Natural killer cell (primary cell): ENCODE data around the gene CHD6. TPM values are rescaled to one million over a fixed set of nuclear protein-coding genes. Genes with fewer than 3 reads are reported as not detected.

ENCODE experiments used
- ATAC-seq, 3 donors: fragments of 150-1000 bp in 2 of 3; fragments of 200-7000 bp in 1 of 3; cut with Tn5 transposase; 1 replicate in 1 of 3; 2 replicates in 2 of 3; pipeline ENCODE4 v1.10.0; 2021; ENCODE audit warnings: mild to moderate bottlenecking in 2 of 3, moderate library complexity in 2 of 3
- DNase-seq, 2 donors: peaks; one replicate each; pipeline versions ENCODE4 v3.0.0 to v3.0.0-alpha.2; 2013 to 2021; ENCODE audit warnings: mixed read lengths in 1 of 2
- H3K27ac ChIP-seq: one replicate; pipeline ENCODE4 v1.5.1; 2013; ENCODE audit warnings: mild to moderate bottlenecking, low read length
- H3K27me3 ChIP-seq: one replicate; pipeline ENCODE4 v1.6.1; 2013; ENCODE audit warnings: low read length; ENCODE audit not compliant: control insufficient read depth, insufficient read depth
- H3K36me3 ChIP-seq: one replicate; pipeline ENCODE4 v1.6.1; 2013; ENCODE audit warnings: low read length; ENCODE audit not compliant: control insufficient read depth, insufficient read depth
- H3K4me1 ChIP-seq: one replicate; pipeline ENCODE4 v1.6.1; 2013; ENCODE audit warnings: low read length; ENCODE audit not compliant: control insufficient read depth, insufficient read depth
- H3K4me3 ChIP-seq: one replicate; pipeline ENCODE4 v1.5.1; 2013; ENCODE audit warnings: low read length
- H3K9me3 ChIP-seq: one replicate; pipeline ENCODE4 v1.6.1; 2013; ENCODE audit warnings: low read length; ENCODE audit not compliant: control insufficient read depth, insufficient read depth
- H3K27ac Mint-ChIP-seq, 2 donors: one replicate each; pipeline ENCODE4 v1.8.0; 2022; ENCODE audit warnings: mild to moderate bottlenecking in 2 of 2, mixed read lengths in 2 of 2, moderate library complexity in 1 of 2
- H3K27me3 Mint-ChIP-seq, 2 donors: one replicate each; pipeline ENCODE4 v1.8.0; 2022; ENCODE audit warnings: low read depth in 2 of 2, mixed read lengths in 2 of 2
- H3K36me3 Mint-ChIP-seq: one replicate; pipeline ENCODE4 v1.8.0; 2022; ENCODE audit warnings: mixed read lengths
- H3K4me1 Mint-ChIP-seq, 2 donors: one replicate each; pipeline ENCODE4 v1.8.0; 2022; ENCODE audit warnings: mixed read lengths in 2 of 2
- H3K4me3 Mint-ChIP-seq: one replicate; pipeline ENCODE4 v1.8.0; 2022; ENCODE audit warnings: mild to moderate bottlenecking, moderate library complexity, mixed read lengths
- H3K9me3 Mint-ChIP-seq, 2 donors: one replicate each; pipeline ENCODE4 v1.8.0; 2022; ENCODE audit warnings: mixed read lengths in 2 of 2
- WGBS: methylation state at CpG from one replicate; pipeline ENCODE4 v1.1.7; 2013; ENCODE audit warnings: missing lambda C conversion rate; ENCODE audit not compliant: insufficient coverage; 5-methylcytosine and 5-hydroxymethylcytosine counted together
- intact Hi-C: fragments of 100-400 bp; cut with micrococcal nuclease; formaldehyde crosslinking; loops from one replicate; pipeline ENCODE4 v1.14.2; 2022
- total RNA-seq, 4 donors: library from RNA; stranded (reverse); fragments of 120-200 nt in 1 of 4; gene quantifications; one replicate each; pipeline versions ENCODE4 v1.2.3 to v1.2.4, GENCODE V29; 2013 to 2022
- TF ChIP-seq, protein P1 (sequence below): fragments of 200-600 bp; IDR thresholded peaks from one replicate; pipeline ENCODE4 v1.8.0; 2022; ENCODE audit warnings: antibody characterized with exemption

CHD6 gene
- total RNA-seq, 3 donors from 2014 or later (not counting 1 experiment from before 2014, with no cell fraction given): 82.8 to 96.6 (median 90.4) TPM

DNA sequence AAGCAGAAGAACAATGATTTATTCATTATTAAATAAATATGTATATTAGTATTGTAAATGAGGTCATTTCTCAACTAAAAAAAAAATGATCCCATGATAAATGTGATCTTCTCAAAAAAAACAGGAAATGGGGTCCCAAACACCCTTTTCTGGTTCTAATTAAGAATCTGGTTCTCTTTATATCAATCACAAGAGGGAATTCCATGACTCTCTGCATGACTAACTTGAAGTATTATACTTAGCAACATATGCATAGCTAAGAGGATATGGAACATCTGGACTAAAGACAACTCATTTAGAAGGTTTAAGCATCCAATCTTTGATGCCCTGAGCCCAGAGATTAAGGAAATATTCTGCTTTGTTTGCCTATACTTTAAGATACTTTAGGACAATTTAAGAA lies 161.8 kb downstream of the CHD6 start:
- TF ChIP-seq, protein P1, sequence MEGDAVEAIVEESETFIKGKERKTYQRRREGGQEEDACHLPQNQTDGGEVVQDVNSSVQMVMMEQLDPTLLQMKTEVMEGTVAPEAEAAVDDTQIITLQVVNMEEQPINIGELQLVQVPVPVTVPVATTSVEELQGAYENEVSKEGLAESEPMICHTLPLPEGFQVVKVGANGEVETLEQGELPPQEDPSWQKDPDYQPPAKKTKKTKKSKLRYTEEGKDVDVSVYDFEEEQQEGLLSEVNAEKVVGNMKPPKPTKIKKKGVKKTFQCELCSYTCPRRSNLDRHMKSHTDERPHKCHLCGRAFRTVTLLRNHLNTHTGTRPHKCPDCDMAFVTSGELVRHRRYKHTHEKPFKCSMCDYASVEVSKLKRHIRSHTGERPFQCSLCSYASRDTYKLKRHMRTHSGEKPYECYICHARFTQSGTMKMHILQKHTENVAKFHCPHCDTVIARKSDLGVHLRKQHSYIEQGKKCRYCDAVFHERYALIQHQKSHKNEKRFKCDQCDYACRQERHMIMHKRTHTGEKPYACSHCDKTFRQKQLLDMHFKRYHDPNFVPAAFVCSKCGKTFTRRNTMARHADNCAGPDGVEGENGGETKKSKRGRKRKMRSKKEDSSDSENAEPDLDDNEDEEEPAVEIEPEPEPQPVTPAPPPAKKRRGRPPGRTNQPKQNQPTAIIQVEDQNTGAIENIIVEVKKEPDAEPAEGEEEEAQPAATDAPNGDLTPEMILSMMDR: no peak
- Histone ChIP-seq H3K36me3 (peaks cover 54% of the 10 kb centered on the region), H3K4me3 (no peak overlapping the region), H3K4me1 (no peaks in the 10 kb centered on the region), H3K9me3 (no peaks in the 10 kb centered on the region), H3K27me3 (no peaks in the 10 kb centered on the region), H3K27ac (no peak overlapping the region)
- Mint-ChIP-seq H3K27me3 (no peaks in the 10 kb centered on the region), H3K36me3 (peaks cover 36% of the 10 kb centered on the region), H3K9me3 (no peaks in the 10 kb centered on the region), H3K27ac (no peak overlapping the region), H3K4me3 (no peak overlapping the region), H3K4me1 (peaks cover 0 to 6% of the 10 kb centered on the region in 2 donors)
- no peak for ATAC-seq
- no peak for DNase-seq
- intact Hi-C loops: no loop called here

GRCh38 chr20:41454250-41454649 lies 163.9 kb downstream of the CHD6 start:
- H3K4me1 Mint-ChIP-seq: no peaks in the 10 kb centered on the region
- intact Hi-C loops: no loop called here
- H3K36me3 Mint-ChIP-seq: peaks cover 43% of the 10 kb centered on the region
- no peaks in the 10 kb centered on the region for H3K27me3 Mint-ChIP-seq
- Histone ChIP-seq H3K27me3 (no peaks in the 10 kb centered on the region), H3K27ac (no peak overlapping the region), H3K4me3 (no peak overlapping the region), H3K4me1 (no peaks in the 10 kb centered on the region), H3K9me3 (no peaks in the 10 kb centered on the region), H3K36me3 (peaks cover 71% of the 10 kb centered on the region)
- H3K27ac Mint-ChIP-seq: no peak overlapping the region
- H3K4me3 Mint-ChIP-seq: no peak overlapping the region
- ATAC-seq (no peak), DNase-seq (no peak)
- H3K9me3 Mint-ChIP-seq: no peaks in the 10 kb centered on the region
- TF ChIP-seq, protein P1: no peak

DNA sequence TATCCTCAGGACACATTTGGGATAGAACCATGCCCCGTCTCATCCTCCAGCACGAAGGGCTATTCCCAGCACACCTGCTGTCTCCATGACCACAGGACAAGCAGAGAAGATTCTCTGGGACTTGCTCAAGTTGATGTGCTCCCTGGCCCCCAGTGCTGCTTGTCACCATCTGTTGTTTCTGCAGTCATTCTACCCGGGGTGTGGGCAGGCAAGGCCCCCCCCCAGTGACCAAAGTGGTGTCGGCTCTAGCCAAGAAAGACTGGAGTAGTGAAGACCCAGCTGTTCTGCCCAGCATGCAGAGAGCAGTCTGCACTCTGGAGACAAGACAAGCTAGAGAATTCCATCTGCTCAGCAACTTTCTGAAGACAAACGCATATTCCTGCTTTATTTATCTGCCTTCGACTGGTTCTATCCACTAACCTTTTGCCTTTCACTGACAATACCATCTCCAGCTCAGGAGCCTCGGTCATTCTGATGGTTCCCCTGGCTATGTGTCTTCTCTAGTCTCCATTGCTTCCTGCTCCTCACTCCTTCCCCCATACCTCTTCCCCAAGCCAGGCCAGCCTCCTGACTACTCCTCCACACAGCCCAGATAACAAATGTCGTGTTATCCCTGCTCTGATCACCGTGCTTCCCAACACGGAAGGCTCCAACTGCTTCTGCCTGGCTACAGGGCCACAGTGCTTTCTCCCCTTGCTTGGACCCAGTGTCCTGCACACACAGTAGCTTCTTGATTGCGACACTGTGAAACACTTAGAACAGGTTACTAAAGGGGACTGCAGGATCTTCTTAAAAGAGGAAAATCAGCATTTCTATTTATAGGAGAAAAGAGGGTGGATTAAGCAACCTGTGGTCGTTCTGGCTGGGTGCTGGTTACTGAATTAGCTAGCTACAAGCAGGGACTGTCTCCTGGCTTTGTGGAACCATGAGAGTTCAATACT lies 164.9 kb downstream of the CHD6 start:
- Histone ChIP-seq H3K27me3 (no peaks in the 10 kb centered on the region), H3K9me3 (no peaks in the 10 kb centered on the region), H3K36me3 (peaks cover 77% of the 10 kb centered on the region), H3K27ac (no peak overlapping the region), H3K4me3 (no peak overlapping the region), H3K4me1 (no peaks in the 10 kb centered on the region)
- intact Hi-C loops: no loop called here
- peaks cover 43% of the 10 kb centered on the region for H3K36me3 Mint-ChIP-seq
- no peaks in the 10 kb centered on the region for H3K9me3 Mint-ChIP-seq
- TF ChIP-seq, protein P1: no peak
- WGBS: 92% methylated on average over 12 of the region's 12 CpGs
- no peak overlapping the region for H3K27ac Mint-ChIP-seq
- no peak overlapping the region for H3K4me3 Mint-ChIP-seq
- no peaks in the 10 kb centered on the region for H3K27me3 Mint-ChIP-seq
- DNase-seq (no peak), ATAC-seq (no peak)
- H3K4me1 Mint-ChIP-seq: no peaks in the 10 kb centered on the region

DNA sequence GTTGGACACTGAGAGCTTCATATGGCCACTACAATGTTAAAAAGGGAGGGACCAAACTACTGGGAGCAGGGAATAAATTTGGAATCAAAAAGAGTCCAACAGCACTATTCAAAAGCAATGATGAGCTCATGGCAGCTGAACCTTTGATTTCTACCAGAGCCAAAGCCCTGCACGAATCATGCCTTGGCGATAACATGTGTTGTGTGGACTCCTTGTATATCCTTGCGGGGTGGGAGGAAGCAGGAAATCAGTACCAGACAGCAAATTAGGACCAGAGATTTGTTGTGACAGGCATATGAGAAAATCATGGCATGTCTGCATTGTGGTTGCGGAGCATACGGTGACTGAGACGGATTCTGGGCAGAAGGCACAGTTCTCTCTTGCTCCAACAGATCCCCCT lies 166.0 kb downstream of the CHD6 start:
- Mint-ChIP-seq H3K27me3 (no peaks in the 10 kb centered on the region), H3K4me3 (no peak overlapping the region), H3K27ac (no peak overlapping the region), H3K36me3 (peaks cover 48% of the 10 kb centered on the region), H3K9me3 (no peaks in the 10 kb centered on the region), H3K4me1 (no peaks in the 10 kb centered on the region)
- no peaks in the 10 kb centered on the region for H3K9me3 ChIP-seq
- 97% methylated on average over 6 of the region's 6 CpGs for WGBS
- DNase-seq (no peak), ATAC-seq (no peak)
- no peak overlapping the region for H3K4me3 ChIP-seq
- intact Hi-C loops: no loop called here
- H3K4me1 ChIP-seq: no peaks in the 10 kb centered on the region
- no peak overlapping the region for H3K27ac ChIP-seq
- no peaks in the 10 kb centered on the region for H3K27me3 ChIP-seq
- TF ChIP-seq, protein P1: no peak
- H3K36me3 ChIP-seq: peaks cover 84% of the 10 kb centered on the region
